GM12878 (cell line): ENCODE results near the gene DCUN1D4. TPM values are rescaled to one million over a fixed set of nuclear protein-coding genes. Genes with fewer than 3 reads are reported as not detected.

Source experiments
- ATAC-seq: fragments of 200-7000 bp; cut with Tn5 transposase; 3 replicates; pipeline ENCODE4 v1.9.1; 2020; ENCODE audit warnings: mild to moderate bottlenecking, moderate library complexity
- BruUV-seq: library from RNA; stranded (reverse); fragments of 400-500 nt; replicated peaks from 2 replicates; lab custom pipeline; 2021; lab: Mats Ljungman, UMichigan
- CTCF ChIA-PET: fragments of 300-600 bp; sonication (Branson Sonifier 250); formaldehyde crosslinking; extraction: SDS; loops from one replicate; lab custom pipeline; 2021; ENCODE audit warnings: inconsistent platforms; lab: Yijun Ruan, JAX
- POLR2A ChIA-PET: fragments of 350-600 bp; formaldehyde crosslinking; extraction: SDS; loops from one replicate; lab custom pipeline; 2021; ENCODE audit warnings: inconsistent platforms; lab: Charles Lee
- RAD21 ChIA-PET: fragments of 300-600 bp; sonication (Branson Sonifier 250); formaldehyde crosslinking; loops from one replicate; lab custom pipeline; 2023; ENCODE audit warnings: antibody characterized with exemption; ENCODE audit not compliant: unreplicated experiment; lab: Charles Lee
- SMC1A ChIA-PET: fragments of 300-600 bp; sonication (Branson Sonifier 250); formaldehyde crosslinking; loops from one replicate; lab custom pipeline; 2023; ENCODE audit not compliant: unreplicated experiment, uncharacterized antibody; lab: Charles Lee
- DNase-seq: peaks from one replicate; pipeline ENCODE4 v3.0.0-alpha.2; 2011; ENCODE audit warnings: low read depth, low spot score
- FAIRE-seq: peaks from 3 replicates; lab custom pipeline; 2011; peaks lifted over from hg19 to GRCh38; lab: Jason Lieb, UNC
- H2AFZ ChIP-seq: 2 replicates; pipeline ENCODE4 v1.6.0; 2011; ENCODE audit warnings: low read depth, low read length, control low read depth; ENCODE audit not compliant: control insufficient read depth
- H3K27ac ChIP-seq: 2 replicates; pipeline ENCODE4 v1.5.1; 2011; ENCODE audit warnings: control low read depth; ENCODE audit not compliant: control insufficient read depth, insufficient read depth
- H3K27me3 ChIP-seq, 2 experiments: replicated peaks in 1 of 2; 2 replicates each; pipeline versions ENCODE4 v1.6.0 to v1.6.1; 2011; ENCODE audit warnings: low read length in 1 of 2; ENCODE audit not compliant: control insufficient read depth in 2 of 2, insufficient read depth in 2 of 2
- H3K36me3 ChIP-seq, 2 experiments: 2 replicates each; pipeline ENCODE4 v1.5.1; 2011; ENCODE audit warnings: low read length in 1 of 2; ENCODE audit not compliant: control insufficient read depth in 2 of 2, insufficient read depth in 2 of 2
- H3K4me1 ChIP-seq: 2 replicates; pipeline ENCODE4 v1.6.1; 2011; ENCODE audit warnings: mild to moderate bottlenecking, low read length, moderate library complexity, mixed read lengths; ENCODE audit not compliant: control insufficient read depth, insufficient read depth
- H3K4me2 ChIP-seq: 2 replicates; pipeline ENCODE4 v1.6.0; 2011; ENCODE audit warnings: control low read depth; ENCODE audit not compliant: control insufficient read depth, insufficient read depth
- H3K4me3 ChIP-seq: fragments of 200-600 bp; sonication (generic); 2 replicates; pipeline ENCODE4 v1.5.1; 2016
- H3K79me2 ChIP-seq: 2 replicates; pipeline ENCODE4 v1.6.0; 2011; ENCODE audit warnings: low read length; ENCODE audit not compliant: control insufficient read depth, insufficient read depth
- H3K9ac ChIP-seq: 2 replicates; pipeline ENCODE4 v1.8.0; 2011; ENCODE audit warnings: low read length, control low read depth, mixed read lengths; ENCODE audit not compliant: control insufficient read depth, insufficient read depth
- H3K9me3 ChIP-seq: replicated peaks from 3 replicates; pipeline ENCODE4 v1.5.1; 2011; ENCODE audit warnings: mild to moderate bottlenecking, low read length; ENCODE audit not compliant: control insufficient read depth, insufficient read depth
- H4K20me1 ChIP-seq: 2 replicates; pipeline ENCODE4 v1.6.0; 2011; ENCODE audit not compliant: control insufficient read depth, insufficient read depth
- BMI1 ChIP-seq: fragments of 450-650 bp; IDR thresholded peaks from 2 replicates; pipeline ENCODE4 v1.6.1; 2016; ENCODE audit warnings: mild to moderate bottlenecking, moderate library complexity, borderline replicate concordance
- CBX3 ChIP-seq: fragments of 200-600 bp; sonication (generic); IDR thresholded peaks from 2 replicates; pipeline ENCODE4 v1.6.1; 2016; ENCODE audit warnings: low read depth, borderline replicate concordance
- HDAC6 ChIP-seq: fragments of 200-600 bp; sonication (generic); IDR thresholded peaks from one replicate; pipeline ENCODE4 v1.8.0; 2017; ENCODE audit warnings: antibody characterized with exemption; ENCODE audit not compliant: unreplicated experiment
- RBBP5 ChIP-seq: fragments of 200-600 bp; sonication (generic); conservative IDR thresholded peaks from 2 replicates; pipeline ENCODE4 v1.6.1; 2016
- ZBTB4 ChIP-seq: fragments of 450-650 bp; formaldehyde crosslinking; IDR thresholded peaks from 2 replicates; pipeline ENCODE4 v1.4.0; 2022; ENCODE audit warnings: mild to moderate bottlenecking, moderate library complexity
- WGBS: methylation state at CpG from one replicate; pipeline ENCODE4 v1.1.6; 2016; ENCODE audit warnings: low lambda C conversion rate; ENCODE audit not compliant: insufficient replicate concordance, insufficient coverage; ENCODE audit errors: missing lambda C conversion rate; 5-methylcytosine and 5-hydroxymethylcytosine counted together
- in situ Hi-C: fragments of 300-500 bp; cut with MboI; formaldehyde crosslinking; loops from 9 replicates; pipeline ENCODE4 v1.14.3; 2018; ENCODE audit warnings: mixed read lengths
- intact Hi-C: fragments of 100-400 bp; cut with micrococcal nuclease; formaldehyde crosslinking; loops from one replicate; pipeline ENCODE4 v1.14.2; 2022; ENCODE audit not compliant: unreplicated experiment
- polyA plus RNA-seq, 11 experiments: library from polyadenylated mRNA; depleted of rRNA in 4 of 11; unstranded in 6 of 11; stranded (reverse) in 5 of 11; fragments of >200 nt; fragmentation: Nextera tagmentation in 4 of 11; fragmentation: Illumina TruSeq in 1 of 11; extraction: Ambion mirVana in 4 of 11; extraction: Trizol in 1 of 11; gene quantifications; 1 replicate in 1 of 11; 2 replicates in 10 of 11; pipeline versions ENCODE4 v1.2.1 to v1.2.3, GENCODE V29; 2011 to 2016; ENCODE audit warnings: inconsistent platforms in 2 of 11, missing spikeins in 2 of 11, low read depth in 1 of 11
- total RNA-seq, 4 experiments: library from RNA; depleted of rRNA in 3 of 4; stranded (reverse); fragments of >200 nt in 3 of 4; fragmentation: Illumina TruSeq in 1 of 4; extraction: Trizol in 1 of 4; gene quantifications; 2 replicates each; pipeline versions ENCODE4 v1.2.1 to v1.2.3, GENCODE V29; 2013 to 2021
- TF ChIP-seq, protein P1 (sequence below): IDR thresholded peaks from 2 replicates; pipeline ENCODE4 v1.6.1; 2011; ENCODE audit warnings: borderline replicate concordance, low read depth, mild to moderate bottlenecking, moderate library complexity, low read length; ENCODE audit not compliant: insufficient read depth, poor library complexity, severe bottlenecking
- TF ChIP-seq, protein P2 (sequence below): IDR thresholded peaks from 2 replicates; pipeline ENCODE4 v1.6.1; 2012; ENCODE audit warnings: low read length, inconsistent platforms

Gene DCUN1D4
- total and polyA plus RNA-seq, 10 of the 15 experiments (the other 5 are each of a cell fraction or from before 2014, with no cell fraction given) = 7.1 to 62.6 (median 16.8) TPM

GRCh38 chr4:51835079-51835478 is 7.9 kb upstream of the DCUN1D4 start:
- in situ Hi-C loops (no loop called here), intact Hi-C loops (no loop called here)
- no peaks in the 10 kb centered on the region for H4K20me1 ChIP-seq
- no peak for FAIRE-seq
- no peaks in the 10 kb centered on the region for H3K36me3 ChIP-seq
- no TSS peak for BruUV-seq
- no peaks in the 10 kb centered on the region for H3K9me3 ChIP-seq
- TF ChIP-seq, protein P1, sequence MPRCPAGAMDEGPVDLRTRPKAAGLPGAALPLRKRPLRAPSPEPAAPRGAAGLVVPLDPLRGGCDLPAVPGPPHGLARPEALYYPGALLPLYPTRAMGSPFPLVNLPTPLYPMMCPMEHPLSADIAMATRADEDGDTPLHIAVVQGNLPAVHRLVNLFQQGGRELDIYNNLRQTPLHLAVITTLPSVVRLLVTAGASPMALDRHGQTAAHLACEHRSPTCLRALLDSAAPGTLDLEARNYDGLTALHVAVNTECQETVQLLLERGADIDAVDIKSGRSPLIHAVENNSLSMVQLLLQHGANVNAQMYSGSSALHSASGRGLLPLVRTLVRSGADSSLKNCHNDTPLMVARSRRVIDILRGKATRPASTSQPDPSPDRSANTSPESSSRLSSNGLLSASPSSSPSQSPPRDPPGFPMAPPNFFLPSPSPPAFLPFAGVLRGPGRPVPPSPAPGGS = no peak
- H3K9ac ChIP-seq = no peak overlapping the region
- POLR2A ChIA-PET = no interaction called here
- CTCF ChIA-PET = interaction anchor here (1.0 kb wide), 2 partner anchors 10 to 188 kb away, joined by 3 read pairs; no protein-coding TSS in a partner anchor
- H3K4me1 ChIP-seq = no peaks in the 10 kb centered on the region
- H3K4me3 ChIP-seq = no peak overlapping the region
- SMC1A ChIA-PET = interaction anchor here (1.1 to 1.9 kb wide), 3 partner anchors 12 to 190 kb away, joined by 3 to 5 read pairs (median 3); no protein-coding TSS in a partner anchor
- no peak for ATAC-seq
- H3K79me2 ChIP-seq = no peaks in the 10 kb centered on the region
- no peak overlapping the region for H3K4me2 ChIP-seq
- no peaks in the 10 kb centered on the region for H3K27me3 ChIP-seq
- RAD21 ChIA-PET = no interaction called here
- H3K27ac ChIP-seq = no peak overlapping the region
- DNase-seq = no peak
- WGBS = 50% methylated on average over 1 of the region's 1 CpG
- H2AFZ ChIP-seq = no peak overlapping the region

DNA sequence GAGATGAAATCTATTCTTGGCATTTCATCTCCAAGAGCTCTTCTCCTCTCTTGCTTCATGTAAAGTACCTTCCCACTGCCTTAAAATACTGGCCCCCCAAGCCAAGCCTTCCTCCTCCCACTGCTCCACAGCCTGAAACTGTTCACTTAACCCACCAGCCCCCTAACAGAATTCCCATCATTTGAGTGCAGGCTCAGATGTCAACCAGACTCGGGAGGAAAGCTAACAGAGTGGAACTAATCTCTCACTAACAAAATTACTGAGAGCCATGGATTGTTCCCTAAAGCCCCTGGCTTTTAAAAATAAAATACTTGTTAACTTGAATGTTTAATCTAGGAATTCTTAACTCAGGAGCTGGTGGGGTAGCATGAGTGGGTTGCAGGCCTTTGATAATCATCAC is 7.1 kb upstream of the DCUN1D4 start:
- FAIRE-seq = no peak

More for the DNA sequence above, 7.1 kb upstream of the DCUN1D4 start:
- intact Hi-C loops (no loop called here), in situ Hi-C loops (no loop called here)
- Histone ChIP-seq H4K20me1 (no peaks in the 10 kb centered on the region), H2AFZ (no peak overlapping the region), H3K9me3 (no peaks in the 10 kb centered on the region), H3K4me2 (no peak overlapping the region), H3K4me3 (no peak overlapping the region), H3K79me2 (no peaks in the 10 kb centered on the region), H3K4me1 (no peaks in the 10 kb centered on the region), H3K9ac (no peak overlapping the region), H3K27me3 (no peaks in the 10 kb centered on the region), H3K27ac (no peak overlapping the region), H3K36me3 (no peaks in the 10 kb centered on the region)
- CTCF ChIA-PET = interaction anchor here (0.9 to 1.0 kb wide), 2 partner anchors 9 to 20 kb away, joined by 3 read pairs; no protein-coding TSS in a partner anchor
- TF ChIP-seq RBBP5 = no peak
- no peak for TF ChIP-seq HDAC6
- TF ChIP-seq, protein P2, sequence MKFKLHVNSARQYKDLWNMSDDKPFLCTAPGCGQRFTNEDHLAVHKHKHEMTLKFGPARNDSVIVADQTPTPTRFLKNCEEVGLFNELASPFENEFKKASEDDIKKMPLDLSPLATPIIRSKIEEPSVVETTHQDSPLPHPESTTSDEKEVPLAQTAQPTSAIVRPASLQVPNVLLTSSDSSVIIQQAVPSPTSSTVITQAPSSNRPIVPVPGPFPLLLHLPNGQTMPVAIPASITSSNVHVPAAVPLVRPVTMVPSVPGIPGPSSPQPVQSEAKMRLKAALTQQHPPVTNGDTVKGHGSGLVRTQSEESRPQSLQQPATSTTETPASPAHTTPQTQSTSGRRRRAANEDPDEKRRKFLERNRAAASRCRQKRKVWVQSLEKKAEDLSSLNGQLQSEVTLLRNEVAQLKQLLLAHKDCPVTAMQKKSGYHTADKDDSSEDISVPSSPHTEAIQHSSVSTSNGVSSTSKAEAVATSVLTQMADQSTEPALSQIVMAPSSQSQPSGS = no peak
- TF ChIP-seq ZBTB4 (CRISPR knock-in tag) = no peak
- no peak for TF ChIP-seq CBX3
- TF ChIP-seq BMI1 = no peak
- no peak for DNase-seq
- WGBS = 0% methylated on average over 1 of the region's 1 CpG
- RAD21 ChIA-PET = no interaction called here
- no peak for ATAC-seq
- POLR2A ChIA-PET = no interaction called here
- SMC1A ChIA-PET = interaction anchor here (0.8 to 1.9 kb wide), 4 partner anchors 11 to 190 kb away, joined by 3 to 5 read pairs (median 3); no protein-coding TSS in a partner anchor
- BruUV-seq = no TSS peak
